GF-D8 (cell line): Measurements from ENCODE around the gene MKNK1.

ENCODE experiments used
- DNase-seq: peaks from one replicate; lab custom pipeline; 2025; lab: John Stamatoyannopoulos, UW

Gene MKNK1

DNA sequence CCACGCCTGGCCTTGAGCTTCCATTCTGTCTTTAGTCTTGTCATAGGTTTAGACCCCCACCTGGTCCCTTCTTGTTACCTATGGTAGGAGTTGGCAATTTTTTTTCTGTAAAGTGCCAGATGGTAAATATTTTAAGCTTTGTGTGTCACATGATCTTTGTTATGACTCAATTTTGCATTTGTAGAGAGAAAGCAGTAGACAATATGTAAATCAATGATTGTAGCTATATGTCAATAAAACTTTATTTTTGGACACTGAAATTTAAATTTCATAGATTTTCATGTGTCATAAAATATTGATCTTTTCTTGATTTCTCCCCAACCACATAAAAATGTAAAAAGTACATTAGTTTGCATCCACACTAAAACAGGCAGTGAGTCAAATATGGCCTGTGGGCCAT lies 8.0 kb downstream of the MKNK1 start:
- DNase-seq = no peak

DNA sequence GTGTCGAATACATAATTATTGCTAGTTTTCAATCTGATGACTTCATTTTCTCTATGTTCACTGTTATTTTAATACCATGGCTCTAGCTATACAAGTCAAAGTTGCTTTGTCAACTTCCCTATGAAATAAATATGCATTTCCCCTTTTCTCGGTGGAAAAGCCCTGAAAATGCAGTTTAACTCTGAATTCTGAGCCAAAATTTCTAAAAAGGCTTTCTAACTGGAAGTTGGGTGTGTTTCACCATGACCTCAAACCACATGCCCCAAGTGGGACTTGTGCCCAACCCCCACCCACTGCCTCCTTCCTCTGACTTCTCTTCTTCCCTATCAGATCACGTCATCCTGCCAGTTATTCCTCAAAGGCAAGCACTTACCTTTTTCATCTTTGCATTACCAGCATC lies 8.9 kb downstream of the MKNK1 start:
- peak; percentile 80 for DNase-seq

DNA sequence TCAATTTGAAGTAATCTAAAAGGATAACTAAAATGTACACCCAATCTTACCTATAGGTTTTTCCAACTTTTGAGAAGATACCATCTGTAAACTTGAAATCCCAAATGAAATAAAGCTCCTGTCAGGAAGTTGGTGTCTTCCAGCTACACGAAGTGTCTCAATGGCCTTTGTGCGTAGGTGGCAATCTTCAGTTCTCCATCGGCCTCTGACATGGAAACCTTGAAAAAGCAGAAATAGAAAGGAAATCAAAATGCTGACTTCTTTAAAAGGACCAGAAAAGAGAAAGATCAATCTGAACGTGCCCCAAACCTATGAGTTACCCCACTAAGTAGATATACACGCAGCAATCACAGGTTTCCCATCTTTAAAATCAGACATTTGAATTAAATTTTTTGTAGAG lies 10.0 kb downstream of the MKNK1 start:
- no peak for DNase-seq

- DNase-seq = no peak
These were observed 11.2 kb downstream of the MKNK1 start for GRCh38 chr1:46592823-46593222.

GRCh38 chr1:46589529-46589928 lies 14.5 kb downstream of the MKNK1 start:
- DNase-seq = no peak

- DNase-seq = no peak
These were observed 17.0 kb downstream of the MKNK1 start for GRCh38 chr1:46587069-46587468.

GRCh38 chr1:46585312-46585938 lies 18.6 kb downstream of the MKNK1 start:
- no peak for DNase-seq

DNA sequence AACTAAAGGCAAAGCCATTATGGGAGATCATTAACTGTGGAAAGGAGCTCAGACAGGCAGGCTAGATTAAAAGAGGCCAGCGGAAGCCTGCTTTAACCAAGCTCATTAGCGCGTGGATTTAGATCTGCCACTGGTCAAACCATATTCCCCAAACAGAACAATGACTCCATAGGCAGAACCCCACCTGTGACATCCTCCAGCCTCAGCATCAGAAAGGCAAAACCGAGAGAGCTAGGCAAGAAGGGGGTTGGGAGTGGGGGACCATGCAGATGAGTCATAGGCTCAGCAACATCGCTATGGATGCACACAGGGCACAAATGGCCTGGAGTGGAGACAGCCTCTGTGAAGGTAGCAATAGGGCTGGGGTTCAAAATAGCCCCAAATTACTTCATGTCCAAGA lies 20.6 kb downstream of the MKNK1 start:
- DNase-seq = no peak

- DNase-seq = no peak
These were observed 21.1 kb downstream of the MKNK1 start for GRCh38 chr1:46582972-46583371.

DNA sequence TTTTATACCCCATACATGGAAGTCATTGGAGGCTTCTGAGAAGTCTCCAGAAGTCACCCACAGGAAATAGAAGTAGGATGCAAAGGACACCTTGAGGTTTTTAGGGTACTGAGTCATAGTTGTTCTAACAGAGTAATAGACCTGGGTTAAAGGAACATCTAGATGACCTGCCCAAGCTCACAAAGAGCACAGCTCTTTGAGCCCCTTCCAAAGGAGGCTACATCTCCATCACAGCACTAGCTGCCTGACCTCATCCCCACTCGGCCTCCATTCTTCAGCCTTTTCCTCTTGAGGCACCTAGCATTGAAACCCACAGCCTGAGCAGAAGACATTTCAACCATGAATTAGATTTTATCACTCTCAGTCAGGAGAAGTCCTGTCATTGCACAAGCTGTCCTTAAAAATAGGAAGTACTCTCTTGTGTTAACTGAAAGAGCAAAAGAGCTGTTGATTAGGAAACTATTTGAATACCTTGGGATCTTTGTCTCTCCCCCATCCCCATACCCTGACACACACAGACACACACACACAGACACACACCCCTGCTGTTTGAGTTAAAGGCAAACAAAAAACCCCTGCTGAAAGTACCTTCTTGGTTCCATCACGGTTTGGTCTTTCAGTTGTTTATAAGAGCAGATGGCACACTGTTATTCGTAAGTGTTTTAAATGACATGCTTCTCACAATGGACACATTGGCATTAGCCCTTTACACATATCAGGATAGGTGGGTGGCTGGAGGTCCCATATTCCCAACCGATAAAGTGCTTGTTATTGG lies 22.2 kb downstream of the MKNK1 start:
- DNase-seq = peak; percentile 97

DNA sequence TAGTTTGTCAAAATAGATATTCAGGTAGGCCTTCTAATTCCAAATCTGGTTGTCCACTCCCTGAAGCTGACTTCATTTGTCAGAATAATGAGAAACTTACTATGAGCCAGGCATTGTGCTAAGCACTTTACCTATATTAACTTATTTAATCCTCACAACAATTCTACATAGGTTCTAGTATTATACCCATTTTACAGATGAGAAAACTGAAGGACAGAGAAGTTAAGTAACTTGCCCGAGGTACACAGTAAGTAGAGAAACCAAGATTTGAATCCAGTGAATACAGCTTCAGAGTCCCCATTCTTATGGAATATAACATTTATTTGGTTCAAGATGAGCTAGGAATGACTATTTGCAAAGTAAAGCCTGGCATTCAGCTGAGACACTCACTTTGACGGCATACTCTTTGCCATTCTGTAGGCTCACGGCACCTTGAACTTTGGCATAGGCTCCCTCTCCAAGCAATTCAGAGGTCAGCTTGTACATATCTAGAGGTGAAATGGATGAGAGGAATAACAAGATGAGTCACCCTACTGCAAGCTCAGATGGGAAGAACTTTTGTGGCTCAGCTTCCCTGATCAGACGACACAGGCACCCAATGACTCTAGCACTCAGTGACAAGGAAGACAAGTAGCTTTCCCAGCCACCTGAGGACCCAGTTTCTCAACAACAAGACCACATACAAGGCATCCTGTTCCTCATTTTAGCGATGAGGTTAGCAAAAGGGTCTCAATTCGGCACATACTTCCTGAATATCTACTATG lies 23.7 kb downstream of the MKNK1 start:
- peak; percentile 94 for DNase-seq

DNA sequence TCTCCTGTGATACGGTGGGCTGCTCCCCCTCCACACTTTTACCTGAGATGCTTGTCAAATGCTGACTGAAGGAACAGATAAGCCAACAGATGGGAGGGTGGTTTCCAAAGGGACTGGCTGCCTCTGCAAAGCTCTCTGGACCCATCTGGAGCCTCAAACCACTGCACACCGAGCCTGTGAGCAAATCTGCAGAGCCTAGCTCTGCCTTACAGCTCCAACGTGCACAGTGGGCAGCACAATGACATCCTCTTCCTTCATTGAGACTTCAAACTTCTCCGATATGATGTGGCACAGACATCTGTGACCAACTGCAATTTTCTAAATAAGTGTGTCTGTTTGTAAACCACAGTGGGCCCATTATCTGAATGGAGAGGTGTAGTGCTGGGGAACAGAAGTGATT lies 26.4 kb downstream of the MKNK1 start:
- DNase-seq = no peak

GRCh38 chr1:46576596-46576995 lies 27.5 kb downstream of the MKNK1 start:
- DNase-seq = no peak

GRCh38 chr1:46575778-46576177 lies 28.3 kb downstream of the MKNK1 start:
- no peak for DNase-seq

DNA sequence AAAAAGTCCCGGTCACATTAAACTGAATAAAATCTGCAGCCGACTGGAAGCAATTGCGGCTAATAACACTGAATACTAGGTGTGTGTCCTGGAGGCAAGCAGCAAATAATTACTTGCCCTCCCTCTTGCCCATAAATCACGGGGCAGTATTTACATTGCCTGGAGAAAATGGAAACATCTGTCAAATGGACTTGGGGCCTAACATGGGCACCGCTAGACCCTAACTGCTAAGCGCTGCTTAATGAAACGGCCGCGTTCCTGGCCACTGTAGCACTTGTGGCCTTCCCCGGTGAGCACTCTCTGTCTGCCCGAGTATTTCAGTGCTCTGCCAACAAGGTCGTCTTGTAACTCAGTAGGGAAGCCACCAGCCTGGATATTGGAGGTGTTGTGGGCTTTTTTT lies 28.8 kb downstream of the MKNK1 start:
- no peak for DNase-seq

GRCh38 chr1:46571691-46572225 lies 32.3 kb downstream of the MKNK1 start:
- no peak for DNase-seq

DNA sequence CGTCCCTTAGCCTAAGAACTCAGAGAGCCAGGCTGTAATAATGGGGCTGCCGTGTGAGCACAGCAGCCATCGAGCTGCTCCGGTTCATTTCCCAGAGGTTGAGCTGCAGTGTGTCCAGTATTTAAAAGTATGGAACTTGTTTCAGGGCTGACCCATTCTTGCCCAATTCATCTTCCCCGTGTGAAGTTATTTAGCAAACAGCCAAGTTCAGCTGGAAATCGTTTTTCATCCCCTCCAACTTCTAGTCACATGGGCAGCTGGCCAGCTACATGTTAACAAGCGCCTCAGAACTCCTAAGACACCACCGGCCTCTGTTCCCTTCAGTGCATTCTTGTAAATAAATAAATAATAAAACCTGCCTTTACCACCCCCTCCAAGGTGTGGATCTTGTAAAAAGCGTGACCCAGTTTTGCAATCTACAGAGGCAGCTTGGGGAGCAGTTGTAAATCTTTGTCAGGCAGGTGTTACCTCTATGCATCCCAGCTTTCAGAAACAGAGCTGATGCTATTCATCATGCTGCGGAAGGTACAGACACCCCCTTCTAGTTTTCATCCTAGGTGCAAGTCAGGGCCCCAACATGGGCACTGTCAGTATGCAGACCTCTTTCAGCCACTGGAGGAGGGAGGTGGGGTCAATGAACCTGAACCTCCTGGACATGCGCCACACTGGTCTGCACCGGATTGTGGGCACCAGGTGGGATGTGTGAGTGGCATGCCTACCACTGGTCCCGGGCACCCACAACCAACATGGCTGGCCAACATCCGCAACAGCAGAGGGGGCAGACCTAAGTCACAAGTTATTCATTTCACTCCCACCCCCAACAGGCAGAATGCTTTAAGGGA lies 34.0 kb downstream of the MKNK1 start:
- DNase-seq = no peak

DNA sequence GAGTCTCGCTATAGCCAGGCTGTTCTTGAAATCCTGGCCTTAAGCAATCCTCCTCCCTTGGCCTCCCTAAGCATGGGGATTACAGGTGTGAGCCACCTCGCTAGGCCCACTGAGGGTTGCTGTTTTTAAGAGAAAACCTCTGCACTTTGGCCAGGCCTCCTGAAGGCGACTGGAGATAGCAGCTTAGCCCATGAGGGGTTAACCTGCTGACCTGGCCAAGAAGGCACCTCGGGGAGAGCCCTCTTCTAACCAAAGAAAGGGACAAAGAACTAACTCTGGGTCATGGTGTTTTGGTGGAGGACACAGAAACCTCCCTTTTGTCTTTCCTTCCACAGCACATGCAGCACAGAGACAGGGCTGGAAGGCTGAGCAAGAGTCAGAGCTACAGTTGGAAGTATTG lies 35.0 kb downstream of the MKNK1 start:
- DNase-seq = no peak

- no peak for DNase-seq
These were observed 35.6 kb downstream of the MKNK1 start for GRCh38 chr1:46568461-46568891.

GRCh38 chr1:46563341-46563740 lies 40.7 kb downstream of the MKNK1 start:
- no peak for DNase-seq

DNA sequence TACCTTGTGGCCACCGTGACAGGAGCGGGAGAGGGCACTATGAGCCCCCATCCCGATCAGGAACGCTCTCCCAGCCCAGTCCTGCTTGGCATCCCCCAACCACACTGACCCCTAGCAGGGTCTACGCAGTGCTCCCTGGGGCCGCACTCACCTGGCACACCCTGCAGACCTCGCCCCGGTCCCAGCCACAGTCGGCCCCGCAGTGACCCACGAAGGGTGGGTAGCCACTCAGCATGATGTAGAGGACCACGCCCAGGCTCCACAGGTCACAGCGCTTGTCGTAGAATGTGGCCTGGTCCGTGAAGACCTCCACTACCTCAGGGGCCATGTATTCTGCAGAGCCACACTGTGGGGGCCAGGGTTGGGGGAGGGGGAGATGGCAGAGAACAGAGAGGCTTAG lies 41.6 kb downstream of the MKNK1 start:
- DNase-seq = no peak

GRCh38 chr1:46558966-46559365 lies 45.1 kb downstream of the MKNK1 start:
- DNase-seq = no peak
